B cell (primary cell): ENCODE results near the gene SPRYD3. TPM values are rescaled to one million over a fixed set of nuclear protein-coding genes. Genes with fewer than 3 reads are reported as not detected.

Source experiments
- ATAC-seq: fragments of 200-7000 bp; cut with Tn5 transposase; one replicate; pipeline ENCODE4 v1.10.0; 2021; ENCODE audit warnings: low read depth, mild to moderate bottlenecking, moderate number of reproducible peaks, moderate library complexity
- CTCF ChIA-PET: fragments of 350-600 bp; sonication (Branson Sonifier 250); formaldehyde crosslinking; loops from one replicate; lab custom pipeline; 2021; ENCODE audit warnings: antibody characterized with exemption, inconsistent platforms; lab: Charles Lee
- POLR2A ChIA-PET: fragments of 350-600 bp; sonication (Branson Sonifier 250); formaldehyde crosslinking; loops from one replicate; lab custom pipeline; 2021; ENCODE audit warnings: antibody characterized with exemption; lab: Charles Lee
- DNase-seq: peaks from one replicate; pipeline ENCODE4 v3.0.0; 2013
- H2AFZ ChIP-seq: 2 replicates; pipeline ENCODE4 v1.6.1; 2012; ENCODE audit warnings: mild to moderate bottlenecking, low read depth, low read length; ENCODE audit not compliant: insufficient read depth, poor library complexity, severe bottlenecking
- H3K27ac ChIP-seq, 2 donors: 1 replicate in 1 of 2; 2 replicates in 1 of 2; pipeline ENCODE4 v1.5.1; 2012 to 2013; ENCODE audit warnings: low read length in 2 of 2, mild to moderate bottlenecking in 2 of 2, moderate library complexity in 1 of 2
- H3K27me3 ChIP-seq, 4 experiments: fragments of 200-600 bp in 1 of 4; sonication (generic) in 1 of 4; replicated peaks in 1 of 4; 1 replicate in 2 of 4; 2 replicates in 2 of 4; pipeline versions ENCODE4 v1.6.1 to v1.7.0; 2013 to 2016; ENCODE audit warnings: low read length in 3 of 4, mild to moderate bottlenecking in 2 of 4, mixed read lengths in 1 of 4, moderate library complexity in 1 of 4; ENCODE audit not compliant: insufficient read depth in 4 of 4, control insufficient read depth in 3 of 4; ENCODE audit errors: control extremely low read depth in 1 of 4
- H3K36me3 ChIP-seq, 2 experiments: replicated peaks in 1 of 2; 1 replicate in 1 of 2; 2 replicates in 1 of 2; pipeline versions ENCODE4 v1.6.1 to v1.7.1; 2013; ENCODE audit warnings: low read length in 1 of 2; ENCODE audit not compliant: insufficient read depth in 2 of 2, control insufficient read depth in 1 of 2; ENCODE audit errors: control extremely low read depth in 1 of 2, extremely low read depth in 1 of 2
- H3K4me1 ChIP-seq, 2 donors: fragments of 200-600 bp in 1 of 2; sonication (generic) in 1 of 2; 1 replicate in 1 of 2; 2 replicates in 1 of 2; pipeline versions ENCODE4 v1.5.1 to v1.6.1; 2013 to 2017; ENCODE audit warnings: low read length in 2 of 2; ENCODE audit not compliant: control insufficient read depth in 2 of 2, insufficient read depth in 2 of 2
- H3K4me2 ChIP-seq: replicated peaks from 2 replicates; pipeline ENCODE3; 2012; ENCODE audit warnings: mild to moderate bottlenecking, low read depth, low read length; ENCODE audit not compliant: poor library complexity, severe bottlenecking
- H3K4me3 ChIP-seq, 5 experiments: fragments of 200-600 bp in 1 of 5; sonication (generic) in 1 of 5; 1 replicate in 3 of 5; 2 replicates in 2 of 5; pipeline versions ENCODE4 v1.5.1 to v1.7.0; 2011 to 2016; ENCODE audit warnings: low read length in 4 of 5, mild to moderate bottlenecking in 4 of 5, low read depth in 2 of 5, control low read depth in 1 of 5, moderate library complexity in 1 of 5; ENCODE audit not compliant: insufficient read depth in 1 of 5; ENCODE audit errors: control extremely low read depth in 1 of 5, extremely low read depth in 1 of 5
- H3K79me2 ChIP-seq: fragments of 200-600 bp; sonication (generic); one replicate; pipeline ENCODE4 v1.6.0; 2016; ENCODE audit warnings: low read length; ENCODE audit not compliant: control insufficient read depth, insufficient read depth
- H3K9ac ChIP-seq: fragments of 200-600 bp; sonication (generic); 2 replicates; pipeline ENCODE4 v1.6.1; 2017; ENCODE audit warnings: mild to moderate bottlenecking, low read length, moderate library complexity
- H3K9me3 ChIP-seq, 3 donors: one replicate each; pipeline versions ENCODE4 v1.6.1 to v1.7.1; 2013; ENCODE audit warnings: low read length in 2 of 3; ENCODE audit not compliant: control insufficient read depth in 2 of 3, insufficient read depth in 1 of 3; ENCODE audit errors: control extremely low read depth in 1 of 3
- H4K20me1 ChIP-seq: 2 replicates; pipeline ENCODE4 v1.6.0; 2012; ENCODE audit warnings: mild to moderate bottlenecking, low read length; ENCODE audit not compliant: insufficient read depth, control insufficient read depth, poor library complexity, severe bottlenecking
- H3K27ac Mint-ChIP-seq: one replicate; pipeline ENCODE4 v1.8.0; 2021; ENCODE audit warnings: mixed read lengths
- H3K27me3 Mint-ChIP-seq: one replicate; pipeline ENCODE4 v1.8.0; 2021; ENCODE audit warnings: mixed read lengths
- H3K4me1 Mint-ChIP-seq: one replicate; pipeline ENCODE4 v1.8.0; 2021; ENCODE audit warnings: mixed read lengths
- H3K4me3 Mint-ChIP-seq: one replicate; pipeline ENCODE4 v1.8.0; 2021; ENCODE audit warnings: mixed read lengths
- H3K9me3 Mint-ChIP-seq: one replicate; pipeline ENCODE4 v1.8.0; 2022; ENCODE audit warnings: mixed read lengths; ENCODE audit not compliant: insufficient read depth
- CTCF ChIP-seq: fragments of 200-600 bp; IDR thresholded peaks from one replicate; pipeline ENCODE4 v1.8.0; 2022; ENCODE audit warnings: antibody characterized with exemption, mild to moderate bottlenecking
- EZH2 ChIP-seq: IDR thresholded peaks from 2 replicates; pipeline ENCODE4 v1.6.1; 2012; ENCODE audit warnings: borderline replicate concordance, low read depth, mild to moderate bottlenecking, moderate library complexity, low read length; ENCODE audit not compliant: insufficient read depth, poor library complexity, severe bottlenecking
- WGBS: methylation state at CpG from one replicate; pipeline ENCODE4 v1.1.5; 2013; ENCODE audit warnings: missing lambda C conversion rate; ENCODE audit not compliant: insufficient coverage; 5-methylcytosine and 5-hydroxymethylcytosine counted together
- intact Hi-C: fragments of 100-400 bp; cut with micrococcal nuclease; formaldehyde crosslinking; loops from one replicate; pipeline ENCODE4 v1.10.0; 2022
- polyA plus RNA-seq: library from polyadenylated mRNA; depleted of rRNA; stranded (reverse); fragments of >200 nt; gene quantifications from 2 replicates; pipeline ENCODE4 v1.2.3, GENCODE V29; 2012
- total RNA-seq, 2 donors: library from RNA; stranded (reverse); fragments of 120-200 nt in 1 of 2; gene quantifications; 1 replicate in 1 of 2; 2 replicates in 1 of 2; pipeline versions ENCODE4 v1.2.3 to v1.2.4, GENCODE V29; 2013 to 2022

The SPRYD3 gene
- total and polyA plus RNA-seq, 2 donors (not counting 1 experiment from before 2014, with no cell fraction given): 15.9 to 43.3 TPM

- Histone ChIP-seq H3K9me3 (no peaks in the 10 kb centered on the region), H3K27ac (no peak overlapping the region), H3K4me3 (peak overlapping the region in 4 of 5 experiments; percentile 51 to 69 (median 58)), H3K79me2 (no peaks in the 10 kb centered on the region), H3K9ac (peak overlapping the region; percentile 78), H2AFZ (peak overlapping the region; percentile 89), H3K4me2 (peak overlapping the region; percentile 100), H3K4me1 (peaks cover 18 to 27% of the 10 kb centered on the region in 2 donors), H4K20me1 (no peaks in the 10 kb centered on the region), H3K27me3 (peaks cover 0 to 18% (median 8%) of the 10 kb centered on the region in 4 experiments), H3K36me3 (no peaks in the 10 kb centered on the region)
- peaks cover 21% of the 10 kb centered on the region for H3K27me3 Mint-ChIP-seq
- H3K27ac Mint-ChIP-seq: peak overlapping the region; percentile 53
- no peak for TF ChIP-seq CTCF
- no peak for TF ChIP-seq EZH2
- intact Hi-C loops: loop anchor here (1.0 to 5.0 kb wide), 2 partner anchors 18 to 45 kb away; partner anchors contain the start of genes SPRYD3 and TNS2
- H3K4me1 Mint-ChIP-seq: peaks cover 28% of the 10 kb centered on the region
- DNase-seq (peak; percentile 29), ATAC-seq (no peak)
- 2% methylated on average over 6 of the region's 9 CpGs for WGBS
- ChIA-PET CTCF (interaction anchor here (3.4 to 13.1 kb wide), 3 partner anchors 12 to 30 kb away, joined by 22 to 344 read pairs (median 53); partner anchors contain the start of gene SPRYD3), POLR2A (interaction anchor here (1.3 to 2.6 kb wide), 2 partner anchors 11 to 18 kb away, joined by 3 to 11 read pairs; partner anchors contain the start of gene SPRYD3)
- no peaks in the 10 kb centered on the region for H3K9me3 Mint-ChIP-seq
- H3K4me3 Mint-ChIP-seq: peak overlapping the region; percentile 90
These were observed 18.0 kb upstream of the SPRYD3 start for GRCh38 chr12:53097207-53097563.

- Histone ChIP-seq H3K9me3 (no peaks in the 10 kb centered on the region), H2AFZ (peak overlapping the region; percentile 89), H3K27me3 (peaks cover 0 to 18% (median 8%) of the 10 kb centered on the region in 4 experiments), H3K27ac (no peak overlapping the region), H3K9ac (peak overlapping the region; percentile 78), H3K36me3 (no peaks in the 10 kb centered on the region), H3K79me2 (no peaks in the 10 kb centered on the region), H3K4me2 (peak overlapping the region; percentile 100), H4K20me1 (no peaks in the 10 kb centered on the region), H3K4me3 (peak overlapping the region in 1 of 5 experiments; percentile 69), H3K4me1 (peaks cover 18 to 23% of the 10 kb centered on the region in 2 donors)
- WGBS: 71% methylated on average over 7 of the region's 9 CpGs
- intact Hi-C loops: loop anchor here (1.0 to 5.0 kb wide), 2 partner anchors 17 to 44 kb away; partner anchors contain the start of genes SPRYD3 and TNS2
- Mint-ChIP-seq H3K9me3 (no peaks in the 10 kb centered on the region), H3K4me3 (peak overlapping the region; percentile 90), H3K27ac (peak overlapping the region; percentile 53), H3K27me3 (peaks cover 21% of the 10 kb centered on the region), H3K4me1 (peaks cover 28% of the 10 kb centered on the region)
- POLR2A ChIA-PET: no interaction called here
- CTCF ChIA-PET: interaction anchor here (3.4 to 13.1 kb wide), 3 partner anchors 11 to 29 kb away, joined by 22 to 344 read pairs (median 53); partner anchors contain the start of gene SPRYD3
- no peak for ATAC-seq
- DNase-seq: no peak
- TF ChIP-seq EZH2: no peak
These were observed 17.6 kb upstream of the SPRYD3 start for GRCh38 chr12:53096759-53097158.
